ENCODE results near the gene BCKDK.

- TF ChIP-seq CTCF (IDR thresholded peaks at IDR 0.05; ENCODE audit: low read depth, low read length) (no peak), POLR2A (IDR thresholded peaks at IDR 0.05; ENCODE audit: extremely low read depth, insufficient read length) (no peak), MAX (IDR thresholded peaks at IDR 0.05; ENCODE audit: low read depth, low read length) (no peak)
Observed at GRCh38 chr16:31134091-31134571, 25.9 kb downstream of the BCKDK start.
